NK-92 (cell line): ENCODE measurements around the gene MAGIX.

Source experiments
- DNase-seq: peaks from one replicate; lab custom pipeline; 2025; ENCODE audit not compliant: unreplicated experiment; lab: John Stamatoyannopoulos, UW

MAGIX gene

DNA sequence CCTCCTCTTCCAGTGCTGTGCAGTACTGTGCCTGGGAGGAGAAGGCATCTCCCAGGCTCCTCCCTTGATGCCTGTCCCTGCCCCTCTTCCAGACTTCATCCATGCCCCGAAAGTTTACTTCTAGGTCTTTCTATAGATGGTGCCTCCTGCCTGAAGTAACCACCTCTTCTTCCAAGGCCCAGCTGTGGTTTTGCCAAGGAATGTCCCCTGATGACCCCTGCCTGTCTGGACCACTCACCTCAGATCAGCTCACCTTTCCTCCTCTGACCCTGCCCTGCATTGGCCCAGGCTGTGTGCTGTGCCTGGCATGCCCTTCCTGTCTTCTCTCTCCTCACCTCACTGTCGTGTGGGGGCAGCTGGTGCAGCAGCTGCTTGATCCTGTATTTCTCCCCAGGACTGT, 16.8 kb downstream of the MAGIX start:
- DNase-seq: no peak

DNA sequence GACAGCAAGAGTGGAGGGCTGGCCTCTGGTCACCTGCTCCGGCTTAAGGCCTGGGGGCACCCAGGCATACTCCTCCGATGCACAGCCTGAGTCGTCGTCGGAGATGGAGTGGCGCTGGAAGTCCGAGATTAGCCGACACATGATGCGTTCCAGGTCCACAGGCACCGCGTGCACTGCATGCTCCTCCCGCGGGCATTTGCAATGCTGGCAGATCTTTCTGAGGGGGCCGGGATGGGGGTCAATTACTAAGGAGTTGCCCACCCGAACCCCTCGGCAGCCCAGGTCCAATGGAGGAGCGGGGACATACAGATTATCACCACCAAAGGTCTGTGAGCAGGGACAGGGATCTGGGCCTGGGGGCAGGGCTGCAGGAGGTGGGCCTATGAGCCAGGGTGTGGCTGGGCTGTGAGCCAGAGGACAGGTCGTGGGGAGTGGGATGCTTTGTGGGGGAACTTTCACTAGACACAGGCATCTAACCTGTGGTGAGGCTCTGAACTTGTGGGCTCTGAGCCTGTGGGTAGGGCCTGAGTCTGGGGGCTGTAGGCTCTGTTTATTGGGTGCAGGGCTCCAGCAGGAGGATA, 21.2 kb downstream of the MAGIX start:
- no peak for DNase-seq

DNA sequence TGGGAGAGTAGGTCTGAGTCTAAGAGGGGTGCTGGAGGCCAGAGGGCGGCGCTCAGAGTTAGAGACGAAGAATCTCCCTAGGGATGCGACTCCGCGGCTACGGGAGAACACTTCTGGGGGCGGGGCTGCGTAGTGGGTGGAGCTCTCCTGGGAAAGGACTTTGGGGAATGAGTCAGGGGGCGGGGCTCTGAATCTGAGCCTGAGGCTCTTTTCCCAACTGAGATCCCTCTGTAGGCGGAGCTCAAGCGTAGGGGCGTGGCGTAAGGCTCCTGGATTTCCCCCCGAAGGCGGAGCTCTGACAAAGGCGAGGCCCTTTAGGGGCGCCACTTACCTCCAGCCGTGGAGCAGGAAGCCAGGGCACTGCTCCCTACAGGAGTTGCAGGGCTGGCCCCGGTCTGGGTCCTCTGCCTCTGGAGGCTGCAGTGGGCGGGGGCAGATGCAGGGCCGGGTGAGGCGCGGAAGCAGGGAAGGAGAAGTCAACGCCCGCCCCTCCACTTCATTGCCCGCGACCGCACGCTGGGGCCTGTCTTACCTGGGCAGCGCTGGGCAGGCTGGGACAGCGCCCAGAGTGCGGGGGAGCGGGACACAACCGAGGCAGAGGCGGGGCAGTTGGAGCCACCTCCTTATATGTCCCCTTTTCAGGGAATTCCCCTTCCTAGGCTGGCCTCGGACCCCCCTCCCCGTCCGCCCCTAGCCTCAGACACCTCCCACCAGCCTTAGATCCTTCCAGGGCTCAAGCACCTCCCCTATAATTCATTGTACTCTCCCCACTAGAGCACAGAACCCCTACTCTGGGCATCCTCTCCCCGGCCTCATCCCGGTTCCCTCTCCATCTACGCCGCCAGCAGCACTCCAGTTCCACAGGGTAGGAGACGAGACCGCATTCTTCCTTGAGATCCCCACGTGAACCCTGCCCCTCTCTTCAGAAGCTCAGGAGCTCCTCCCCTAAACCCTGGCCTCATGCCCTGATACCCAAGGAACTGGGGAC, 22.0 kb downstream of the MAGIX start:
- DNase-seq: no peak

DNA sequence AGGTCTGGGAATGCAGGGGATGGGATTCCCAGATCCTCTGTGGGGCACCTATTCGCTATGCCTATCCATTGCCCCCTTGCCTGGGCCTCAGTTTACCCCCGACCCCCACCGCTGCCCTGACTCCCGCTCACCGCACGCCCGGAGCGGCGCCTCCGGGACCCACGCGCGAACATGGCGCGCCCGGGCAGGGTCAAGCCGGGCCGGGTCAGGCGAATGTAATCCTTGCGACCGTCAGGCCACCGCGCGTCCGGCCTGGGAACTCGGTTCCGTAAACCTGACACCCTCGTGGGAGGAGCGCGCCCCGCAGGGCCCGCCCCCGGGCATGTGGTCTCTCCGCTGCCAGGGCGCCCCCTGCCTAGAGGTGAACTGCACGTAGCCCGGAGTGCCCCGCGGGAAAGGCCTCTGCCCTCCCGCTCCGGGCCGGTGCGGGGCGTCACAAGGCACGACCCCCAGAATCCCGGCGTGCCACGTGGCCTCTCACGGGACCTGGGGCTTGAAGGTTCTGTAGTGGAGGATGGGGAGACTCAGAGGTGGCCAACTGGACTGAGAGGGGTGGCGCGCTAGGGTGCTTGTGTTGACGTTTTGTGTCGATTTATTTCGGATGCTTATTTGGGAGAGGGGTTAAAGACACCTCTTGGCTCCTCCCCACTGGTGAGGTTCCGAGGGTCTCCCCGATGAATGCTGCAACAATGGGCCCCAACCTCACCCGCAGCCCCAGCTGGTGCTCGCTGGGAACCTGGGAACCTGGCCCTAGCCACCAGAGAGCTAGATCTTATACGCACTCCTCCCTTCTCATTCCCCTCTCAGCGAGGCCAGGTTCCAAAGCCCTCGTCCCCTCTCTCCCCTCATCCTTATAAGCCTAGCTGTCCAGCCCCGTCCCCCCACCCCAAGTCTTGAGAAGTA, 23.8 kb downstream of the MAGIX start, which contains the start of gene PRICKLE3:
PRICKLE3 (minus strand) TSS at position 249 of the 903 bp plus-strand sequence; CDS start at position 173, 76 bp downstream.
- no peak for DNase-seq

DNA sequence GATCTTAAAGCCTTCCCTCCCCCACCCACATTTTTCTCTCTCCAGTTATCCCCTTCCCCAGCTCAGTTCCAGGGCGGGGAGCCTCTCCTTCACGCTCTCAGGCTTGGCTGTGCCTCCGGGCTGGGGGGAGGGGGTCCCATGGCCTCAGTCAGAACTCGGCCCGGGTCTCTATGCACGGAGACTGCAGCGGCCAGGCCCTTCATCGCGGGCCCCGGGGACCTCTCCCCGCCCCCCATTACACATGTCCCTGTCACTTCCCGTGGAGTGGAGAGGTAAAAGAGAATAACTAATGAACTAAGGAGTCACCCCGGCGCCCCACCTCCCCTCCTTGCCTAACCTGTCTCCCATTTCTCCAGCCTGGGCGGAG, 24.5 kb downstream of the MAGIX start:
- no peak for DNase-seq

DNA sequence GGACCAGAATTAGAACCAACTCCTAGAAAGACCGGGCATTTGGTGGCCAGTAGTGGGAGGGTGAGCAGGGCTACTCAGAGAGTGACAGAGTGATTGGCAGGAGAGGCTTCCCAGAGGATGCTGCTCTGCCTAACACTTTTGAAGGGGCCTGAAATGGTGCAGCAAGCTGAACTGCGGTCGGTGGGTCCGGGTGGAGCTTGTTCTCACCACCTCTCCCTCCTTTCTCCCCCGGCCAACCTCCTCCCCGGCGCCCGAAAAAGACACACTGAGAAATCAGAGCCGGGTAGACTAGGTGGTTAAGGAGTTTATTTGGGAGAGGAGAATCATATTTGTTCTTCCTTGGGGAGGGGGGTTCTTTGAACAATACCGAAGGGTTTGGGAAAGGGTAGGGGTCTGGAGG, 25.0 kb downstream of the MAGIX start:
- DNase-seq: no peak

DNA sequence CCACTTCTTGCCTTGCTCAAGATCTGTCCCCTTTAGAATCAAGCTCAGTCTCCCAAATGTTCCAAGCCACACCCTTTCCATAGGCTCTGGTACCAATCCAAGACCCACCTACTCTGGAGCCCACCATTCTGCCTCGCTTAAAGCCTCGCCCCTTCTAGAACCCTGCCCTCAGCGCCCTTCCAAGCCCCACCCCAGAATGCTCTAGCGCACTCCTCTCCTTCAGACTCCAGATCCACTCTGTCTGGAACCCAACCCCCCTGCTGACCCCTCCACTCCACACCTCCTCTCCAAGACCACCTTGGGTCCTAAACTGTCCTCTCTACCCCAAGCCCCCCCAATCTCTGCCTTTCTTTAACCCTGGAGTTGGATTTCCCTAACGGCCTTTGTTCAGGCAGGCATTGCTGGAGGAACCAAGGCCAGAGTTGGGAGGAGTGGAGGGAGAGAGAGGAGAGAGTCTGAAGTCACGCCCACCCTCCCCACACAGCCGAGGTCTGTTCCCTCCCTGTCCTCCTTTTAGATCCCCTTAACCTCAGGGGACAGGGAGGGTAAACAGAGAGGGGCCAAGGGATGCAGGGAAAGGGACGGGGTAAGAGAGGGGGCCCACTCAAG, 26.0 kb downstream of the MAGIX start:
- DNase-seq: no peak

DNA sequence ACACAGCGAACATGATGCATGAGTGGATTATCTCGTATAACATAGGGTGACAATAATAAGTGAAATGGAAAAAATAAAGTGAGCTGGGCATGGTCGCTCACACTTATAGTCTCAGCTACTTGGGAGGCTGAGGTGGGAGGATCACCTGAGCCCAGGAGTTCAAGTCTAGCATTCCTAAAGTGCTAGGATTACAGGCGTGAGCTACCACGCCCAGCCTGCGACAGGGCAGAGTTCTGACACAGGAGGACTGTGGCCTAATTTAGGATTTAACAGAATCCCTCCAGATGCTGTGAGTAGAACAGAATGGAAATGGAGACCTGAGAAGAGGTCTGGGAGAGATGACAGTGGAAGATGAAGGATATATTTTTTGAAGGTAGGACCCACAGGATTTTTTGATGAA, 27.0 kb downstream of the MAGIX start:
- DNase-seq: no peak

DNA sequence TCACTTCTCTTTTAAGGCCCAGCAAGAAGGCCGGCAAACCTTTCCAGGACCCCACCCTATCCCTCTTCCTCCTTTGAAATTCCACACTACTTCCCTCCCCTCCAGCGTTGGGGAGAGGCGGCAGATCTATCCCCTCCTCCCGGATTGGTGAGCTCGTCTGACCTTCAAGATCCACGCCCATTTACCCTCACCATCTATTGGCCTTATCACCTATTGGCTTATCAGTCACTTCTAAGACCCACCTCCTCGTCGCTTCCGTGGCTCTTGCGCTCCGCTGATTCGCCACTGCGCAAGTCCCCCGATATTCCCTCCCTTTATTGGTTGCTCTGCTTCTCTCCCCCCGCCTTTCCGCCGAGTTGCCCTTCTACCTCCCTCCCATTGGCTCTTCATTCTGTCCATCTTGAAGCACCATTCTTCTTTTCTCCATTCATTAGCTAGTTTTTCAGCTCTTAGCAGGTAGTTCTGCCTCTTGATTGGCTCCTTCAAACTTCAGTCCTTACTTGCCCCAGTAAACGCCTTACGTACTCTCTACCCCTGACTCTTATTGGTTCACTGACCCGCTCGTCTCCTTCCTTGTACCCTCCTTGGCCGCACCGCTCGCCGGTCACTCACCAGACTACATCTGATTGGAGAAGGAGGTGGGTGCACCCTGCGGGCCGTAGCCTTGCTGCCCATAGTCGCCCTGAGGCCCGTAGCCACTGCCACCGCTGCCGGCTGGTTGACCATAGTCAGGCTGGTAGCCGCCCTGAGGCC, 28.4 kb downstream of the MAGIX start:
- peak; percentile 10 for DNase-seq

DNA sequence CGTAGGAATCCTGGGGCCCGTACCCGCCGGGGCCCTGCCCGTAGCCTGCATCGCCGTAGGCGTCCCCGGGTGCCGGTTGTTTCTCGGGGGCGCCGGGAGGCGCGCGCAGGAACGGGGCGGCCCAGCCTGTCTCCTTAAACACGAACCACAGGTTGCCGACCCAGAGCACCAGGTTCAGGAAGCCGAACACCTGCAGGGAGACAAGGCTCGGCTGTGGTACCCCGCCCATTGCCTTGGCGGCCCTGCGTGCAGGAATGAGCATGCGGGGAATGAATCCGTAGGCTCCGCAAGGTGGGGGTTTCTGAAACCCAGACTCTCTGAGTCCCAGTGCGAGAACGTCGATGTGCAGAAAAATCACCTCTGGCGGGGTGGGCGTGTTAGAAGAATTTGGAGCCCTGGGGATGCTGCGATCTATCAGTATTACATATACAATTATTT, 29.0 kb downstream of the MAGIX start:
- no peak for DNase-seq

DNA sequence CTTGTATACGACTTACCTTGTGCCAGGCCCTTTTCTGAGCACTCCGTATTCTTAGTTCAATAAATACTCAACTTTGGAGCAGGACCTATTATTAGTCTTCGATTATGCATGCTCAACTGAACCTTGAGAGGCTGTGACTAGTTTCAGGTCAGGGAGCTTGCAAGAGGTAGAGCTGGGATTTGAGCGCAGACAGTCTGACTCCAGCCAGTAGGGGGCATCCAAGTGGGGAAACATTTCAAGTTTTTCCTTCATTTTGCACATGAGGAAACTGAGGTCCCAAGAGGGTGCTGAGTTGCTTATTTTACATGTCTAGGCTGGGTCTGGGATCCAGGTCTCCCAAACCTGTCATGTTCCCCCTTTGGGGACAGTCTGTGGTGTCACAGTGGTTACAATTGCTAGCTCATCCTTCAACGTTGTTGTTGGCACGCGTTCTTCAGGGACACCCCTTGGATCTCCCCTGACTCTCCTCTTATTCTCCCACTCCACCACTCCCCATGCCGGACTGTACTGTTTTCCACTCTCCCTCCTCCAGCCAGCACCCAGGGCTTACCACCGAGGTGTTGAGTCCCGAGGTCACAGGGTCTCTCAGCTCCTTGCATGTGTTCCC, 30.3 kb downstream of the MAGIX start:
- no peak for DNase-seq

DNA sequence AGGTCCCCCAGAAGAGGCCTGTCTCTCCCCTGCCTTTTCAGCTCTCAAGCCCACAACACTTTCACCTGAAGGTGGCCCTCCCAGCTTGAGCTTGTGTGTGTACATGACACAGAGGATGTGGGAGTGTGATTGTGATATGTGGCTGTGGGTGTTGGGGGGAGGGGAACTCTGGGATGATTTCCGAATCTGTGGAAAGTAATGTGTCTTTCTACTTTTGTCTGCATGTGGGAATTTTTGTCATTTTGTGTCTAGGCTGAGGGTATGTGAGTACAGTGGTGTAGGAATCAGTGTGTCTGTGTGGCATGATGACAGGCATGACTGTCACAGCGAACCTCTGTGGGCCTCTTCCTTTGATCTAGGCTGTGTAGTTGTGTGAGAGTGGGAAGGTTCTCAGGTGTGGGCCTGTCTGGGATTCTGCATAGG, 31.0 kb downstream of the MAGIX start:
- DNase-seq: no peak

DNA sequence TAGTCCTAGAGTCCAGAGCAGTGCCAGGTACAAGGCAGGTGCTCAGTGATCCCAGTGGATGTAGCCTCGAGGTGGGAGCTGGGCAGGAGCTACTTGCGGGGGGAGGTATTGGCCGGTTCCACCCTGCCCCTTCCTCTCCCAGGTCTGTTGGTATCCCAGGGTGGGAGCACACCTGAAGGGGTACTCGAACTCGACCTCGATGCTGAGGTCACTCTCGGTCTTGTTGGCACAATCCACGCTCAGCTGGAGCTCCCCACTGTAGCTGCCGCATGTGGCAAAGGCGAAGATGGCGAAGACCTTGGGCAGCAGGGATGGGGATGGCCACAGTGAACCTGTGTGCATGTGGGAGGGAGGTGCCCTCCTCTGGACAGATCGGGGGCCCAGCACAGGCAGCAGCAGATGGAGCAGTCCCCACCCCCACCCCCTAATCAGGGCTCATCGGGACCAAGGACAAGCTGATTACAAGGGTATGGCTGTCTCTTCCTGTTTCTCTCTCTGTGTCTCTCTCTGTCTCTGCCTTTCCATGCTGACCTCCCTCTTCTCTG, 35.1 kb downstream of the MAGIX start:
- no peak for DNase-seq

DNA sequence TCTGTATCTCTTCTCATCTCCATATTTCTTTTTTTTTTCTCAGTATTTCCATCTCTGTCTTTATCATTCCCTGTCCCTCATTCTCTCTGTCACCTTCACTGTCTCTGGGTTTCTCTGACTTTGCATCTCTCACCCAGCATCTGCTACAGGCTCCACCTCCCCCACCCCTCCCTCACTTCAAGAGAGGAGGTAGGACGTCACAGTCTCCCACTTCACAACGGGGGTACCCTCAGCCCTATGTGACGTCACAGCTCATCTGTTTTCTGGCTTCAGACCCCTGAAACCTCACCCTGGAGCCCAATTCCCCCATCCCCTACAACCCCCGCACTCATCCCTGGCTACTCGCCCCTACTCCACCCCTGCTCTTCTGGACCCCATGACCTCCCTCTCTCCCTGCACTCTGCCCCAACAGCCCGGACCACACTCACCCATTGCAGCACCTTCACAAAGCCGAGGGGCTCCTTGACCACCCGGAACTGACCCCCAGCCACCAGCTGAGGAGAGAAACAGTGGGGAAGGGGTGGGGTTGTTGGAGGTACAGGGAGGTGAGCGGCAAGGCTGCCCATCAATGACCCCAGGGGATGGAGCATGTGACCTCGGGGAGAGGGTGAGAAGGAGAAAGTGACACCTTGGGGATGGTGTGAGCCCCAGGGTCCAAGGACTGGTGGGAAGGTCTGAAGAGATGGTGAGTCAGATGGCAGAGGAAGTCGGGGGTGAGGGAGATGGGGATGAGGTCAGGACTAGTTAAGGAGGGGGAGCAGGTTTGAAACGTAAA, 36.2 kb downstream of the MAGIX start:
- no peak for DNase-seq

DNA sequence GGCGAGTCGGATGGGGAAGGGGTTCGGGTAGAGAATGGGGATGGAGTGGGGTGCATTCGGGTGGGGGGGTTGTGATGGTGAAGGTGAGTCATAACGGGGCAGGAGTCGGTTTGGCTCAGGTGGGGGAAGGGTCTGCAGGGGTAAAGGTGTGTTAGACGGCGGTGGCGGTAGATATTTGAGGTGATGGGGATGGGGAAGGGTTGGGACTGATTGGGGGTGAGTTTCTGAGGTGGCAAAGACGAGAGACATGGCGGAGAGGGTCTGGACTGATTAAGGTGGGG, 36.7 kb downstream of the MAGIX start:
- no peak for DNase-seq

DNA sequence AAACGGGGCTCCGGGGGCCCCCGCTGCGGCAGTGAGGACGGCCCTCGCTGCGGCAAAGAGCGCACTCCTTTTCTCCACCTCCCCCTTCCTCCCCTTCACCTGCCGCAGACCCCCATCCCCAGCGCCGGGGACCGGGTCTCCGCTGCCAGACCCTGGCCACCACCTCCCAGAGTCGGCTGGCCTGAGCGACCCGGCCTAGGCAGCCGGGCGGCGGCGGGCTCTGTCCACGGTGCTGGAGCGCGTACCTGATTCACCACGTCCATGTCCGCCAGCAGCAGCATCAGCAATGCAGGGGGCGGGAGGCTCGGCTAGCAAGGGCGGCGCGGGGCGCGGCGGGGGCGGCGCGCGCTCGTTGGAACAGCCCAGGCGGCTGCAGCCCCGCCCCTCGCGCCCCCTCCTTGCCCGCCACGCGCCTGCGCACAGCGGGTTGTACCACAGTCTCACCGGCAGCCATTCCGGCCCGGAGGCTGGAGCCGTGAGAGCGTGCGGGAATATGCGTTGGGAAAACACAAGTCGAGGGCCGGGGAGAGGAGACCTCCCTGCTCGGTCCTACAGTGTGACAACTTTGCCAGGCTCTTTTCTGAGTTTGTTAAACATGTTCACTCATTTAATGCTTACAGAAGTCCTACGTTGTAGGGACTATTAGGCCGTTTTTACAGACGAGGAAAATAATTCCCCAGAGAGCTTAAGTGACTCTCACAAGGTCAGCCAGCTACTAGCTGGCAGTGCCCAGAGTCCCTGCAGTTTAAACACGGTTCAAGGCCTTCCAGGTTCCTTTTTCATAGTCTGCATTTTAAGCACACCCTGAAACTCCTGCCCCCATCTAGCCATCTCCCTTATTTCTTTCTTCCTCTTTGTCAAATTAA, 37.6 kb downstream of the MAGIX start, which contains the start of gene SYP:
SYP (minus strand) TSS at position 288 of the 866 bp plus-strand sequence; CDS start at position 281, 7 bp downstream.
- DNase-seq: no peak

DNA sequence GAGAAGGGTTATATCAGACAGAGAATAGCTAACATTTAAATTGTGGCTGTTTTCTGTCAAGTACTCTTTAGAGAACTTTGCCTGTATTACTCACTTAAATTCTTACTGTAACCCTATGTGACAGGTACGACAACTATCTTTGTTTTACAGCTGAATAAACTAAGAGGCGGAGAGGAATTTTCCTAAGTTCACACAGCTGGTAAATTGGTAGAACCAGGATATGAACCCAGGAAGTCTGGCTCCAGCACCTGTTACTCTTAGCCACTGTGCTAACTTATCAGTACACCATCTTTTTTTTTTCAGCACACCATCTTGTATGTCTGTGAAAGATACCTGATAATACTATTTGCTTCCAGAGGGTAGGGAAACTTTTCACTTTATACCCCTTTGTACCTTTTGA, 39.5 kb downstream of the MAGIX start:
- no peak for DNase-seq

DNA sequence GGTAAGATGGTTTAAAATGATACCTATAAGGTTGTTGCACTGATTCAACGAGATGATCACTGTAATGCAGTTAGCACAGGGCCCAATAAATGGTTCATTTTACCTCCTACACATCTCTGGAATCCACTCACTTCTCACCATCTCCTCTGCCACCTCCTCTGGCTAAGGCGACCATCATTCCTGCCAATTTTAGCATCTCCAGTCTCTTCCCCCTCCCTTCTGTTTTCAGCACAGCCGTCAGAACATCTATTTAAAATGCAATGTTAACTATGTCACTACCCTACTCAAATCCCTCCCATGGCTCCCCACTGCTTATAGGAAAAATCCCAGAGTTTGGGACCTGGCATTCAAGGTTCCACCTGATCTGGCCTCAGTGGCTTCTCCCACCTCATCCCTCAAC, 41.0 kb downstream of the MAGIX start:
- DNase-seq: no peak
